MCF 10A (cell line): ENCODE measurements around the gene POFUT2. TPM values are rescaled to one million over a fixed set of nuclear protein-coding genes. Genes with fewer than 3 reads are reported as not detected.

Experiments used
- BruUV-seq: library from RNA; stranded (reverse); fragments of 400-500 nt; replicated peaks from 2 replicates; lab custom pipeline; 2021; lab: Mats Ljungman, UMichigan
- CTCF ChIA-PET: fragments of 300-600 bp; sonication (Branson Sonifier 250); formaldehyde crosslinking; extraction: SDS; loops from one replicate; lab custom pipeline; 2021; ENCODE audit warnings: antibody characterized with exemption, inconsistent platforms; lab: Yijun Ruan, JAX
- POLR2A ChIA-PET: fragments of 300-600, 350-650 bp; sonication (Branson Sonifier 250); formaldehyde crosslinking; extraction: SDS; loops from one replicate; lab custom pipeline; 2020; ENCODE audit warnings: antibody characterized with exemption, inconsistent platforms; lab: Yijun Ruan, JAX
- DNase-seq: peaks from one replicate; pipeline ENCODE4 v3.0.0-alpha.2; 2018; ENCODE audit not compliant: unreplicated experiment
- H3K27ac Mint-ChIP-seq: one replicate; pipeline ENCODE4 v1.8.0; 2022; ENCODE audit warnings: mild to moderate bottlenecking, low read depth, mixed read lengths; ENCODE audit not compliant: unreplicated experiment
- H3K27me3 Mint-ChIP-seq: one replicate; pipeline ENCODE4 v1.8.0; 2022; ENCODE audit warnings: mixed read lengths; ENCODE audit not compliant: insufficient read depth, unreplicated experiment
- H3K36me3 Mint-ChIP-seq: one replicate; pipeline ENCODE4 v1.8.0; 2022; ENCODE audit warnings: mild to moderate bottlenecking, moderate library complexity, mixed read lengths; ENCODE audit not compliant: insufficient read depth, unreplicated experiment
- H3K4me1 Mint-ChIP-seq: one replicate; pipeline ENCODE4 v1.8.0; 2022; ENCODE audit warnings: mixed read lengths; ENCODE audit not compliant: insufficient read depth, unreplicated experiment
- H3K4me3 Mint-ChIP-seq: one replicate; pipeline ENCODE4 v1.8.0; 2022; ENCODE audit warnings: mild to moderate bottlenecking, moderate library complexity, mixed read lengths; ENCODE audit not compliant: unreplicated experiment
- H3K9me3 Mint-ChIP-seq: one replicate; pipeline ENCODE4 v1.8.0; 2022; ENCODE audit warnings: mixed read lengths; ENCODE audit not compliant: unreplicated experiment
- CTCF ChIP-seq: fragments of 200-600 bp; IDR thresholded peaks from one replicate; pipeline ENCODE4 v1.8.0; 2022; ENCODE audit warnings: antibody characterized with exemption, mild to moderate bottlenecking; ENCODE audit not compliant: unreplicated experiment
- intact Hi-C: fragments of 100-400 bp; cut with micrococcal nuclease; formaldehyde crosslinking; loops from 2 replicates; pipeline ENCODE4 v1.14.1; 2022
- total RNA-seq: library from RNA; stranded (reverse); gene quantifications from 2 replicates; pipeline ENCODE4 v1.2.3, GENCODE V29; 2022

POFUT2 gene
- total RNA-seq, 1 experiment from 2014 or later: 25.2 TPM

- BruUV-seq: no TSS peak
- Mint-ChIP-seq H3K27me3 (no peaks in the 10 kb centered on the region), H3K36me3 (no peaks in the 10 kb centered on the region), H3K4me3 (no peak overlapping the region), H3K4me1 (peaks cover 8% of the 10 kb centered on the region), H3K9me3 (no peaks in the 10 kb centered on the region), H3K27ac (no peak overlapping the region)
- no peak for DNase-seq
- TF ChIP-seq CTCF: no peak
- CTCF ChIA-PET: no interaction called here
- POLR2A ChIA-PET: no interaction called here
- intact Hi-C loops: no loop called here
These were observed 40.8 kb upstream of the POFUT2 start for GRCh38 chr21:45328198-45329091.

- H3K27me3 Mint-ChIP-seq: no peaks in the 10 kb centered on the region
- H3K36me3 Mint-ChIP-seq: no peaks in the 10 kb centered on the region
- POLR2A ChIA-PET: interaction anchor here (0.6 to 0.7 kb wide), 2 partner anchors 184 to 493 kb away, joined by 3 read pairs; no protein-coding TSS in a partner anchor
- CTCF ChIA-PET: interaction anchor here (0.6 kb wide), 1 partner anchor 35 kb away, joined by 3 read pairs; no protein-coding TSS in a partner anchor
- DNase-seq: no peak
- no peak for TF ChIP-seq CTCF
- peaks cover 7% of the 10 kb centered on the region for H3K4me1 Mint-ChIP-seq
- intact Hi-C loops: no loop called here
- H3K27ac Mint-ChIP-seq: peak overlapping the region; percentile 65
- no peak overlapping the region for H3K4me3 Mint-ChIP-seq
- no peaks in the 10 kb centered on the region for H3K9me3 Mint-ChIP-seq
- no TSS peak for BruUV-seq
These were observed 39.9 kb upstream of the POFUT2 start for GRCh38 chr21:45327441-45328197.

DNA sequence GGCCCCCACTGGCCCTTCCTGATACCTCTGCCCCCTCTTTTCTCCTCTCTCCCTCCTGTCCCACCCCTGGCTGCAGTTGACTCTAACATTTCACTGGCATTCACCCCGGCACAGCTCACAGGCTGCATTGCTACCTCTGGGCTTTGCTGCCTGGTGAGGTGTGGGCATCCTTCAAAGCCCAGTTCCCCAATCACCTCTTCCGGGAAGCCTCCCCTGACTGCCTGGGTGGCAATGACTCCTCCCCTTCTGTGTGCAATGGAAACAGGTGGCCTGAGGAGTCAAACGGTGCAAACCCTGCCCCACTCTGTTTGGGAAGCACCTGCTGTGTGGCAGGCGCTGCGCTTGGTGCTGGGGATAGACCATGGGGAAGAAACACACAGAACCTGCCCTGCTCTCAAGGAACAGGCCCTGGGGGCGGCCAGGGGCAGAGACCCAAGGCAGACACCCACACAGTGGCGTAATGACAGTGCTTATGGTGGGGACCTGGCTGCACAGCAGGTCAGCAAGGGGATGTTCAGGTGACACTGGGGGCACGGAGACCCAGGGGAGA lies 39.3 kb upstream of the POFUT2 start:
- H3K4me3 Mint-ChIP-seq: no peak overlapping the region
- CTCF ChIA-PET: no interaction called here

More for the DNA sequence above, 39.3 kb upstream of the POFUT2 start:
- H3K9me3 Mint-ChIP-seq: no peaks in the 10 kb centered on the region
- POLR2A ChIA-PET: interaction anchor here (0.7 kb wide), 1 partner anchor 493 kb away, joined by 3 read pairs; no protein-coding TSS in a partner anchor
- no peak for TF ChIP-seq CTCF
- peak overlapping the region; percentile 65 for H3K27ac Mint-ChIP-seq
- H3K27me3 Mint-ChIP-seq: no peaks in the 10 kb centered on the region
- intact Hi-C loops: no loop called here
- H3K36me3 Mint-ChIP-seq: no peaks in the 10 kb centered on the region
- H3K4me1 Mint-ChIP-seq: peaks cover 7% of the 10 kb centered on the region
- BruUV-seq: no TSS peak
- DNase-seq: no peak
